ENCODE measurements around the gene DDIT4L. TPM values are rescaled to one million over a fixed set of nuclear protein-coding genes. Genes with fewer than 3 reads are reported as not detected.

Gene DDIT4L
- total and polyA plus RNA-seq, 2 of the 13 experiments (the other 11 are each of a cell fraction or from before 2014, with no cell fraction given) = not detected

- TF ChIP-seq, protein P1, sequence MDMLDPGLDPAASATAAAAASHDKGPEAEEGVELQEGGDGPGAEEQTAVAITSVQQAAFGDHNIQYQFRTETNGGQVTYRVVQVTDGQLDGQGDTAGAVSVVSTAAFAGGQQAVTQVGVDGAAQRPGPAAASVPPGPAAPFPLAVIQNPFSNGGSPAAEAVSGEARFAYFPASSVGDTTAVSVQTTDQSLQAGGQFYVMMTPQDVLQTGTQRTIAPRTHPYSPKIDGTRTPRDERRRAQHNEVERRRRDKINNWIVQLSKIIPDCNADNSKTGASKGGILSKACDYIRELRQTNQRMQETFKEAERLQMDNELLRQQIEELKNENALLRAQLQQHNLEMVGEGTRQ (IDR thresholded peaks at IDR 0.05; ENCODE audit: low read depth, low read length) = no peak
- TF ChIP-seq, protein P1 (CRISPR knock-in tag; IDR thresholded peaks at IDR 0.05; ENCODE audit: borderline replicate concordance) = no peak
- TF ChIP-seq ZNF672 (CRISPR knock-in tag; IDR thresholded peaks at IDR 0.05) (no peak), ZKSCAN8 (CRISPR knock-in tag; IDR thresholded peaks at IDR 0.05; ENCODE audit: borderline replicate concordance) (no peak), MBD4 (IDR thresholded peaks at IDR 0.05; ENCODE audit: borderline replicate concordance, low read length) (no peak), NR0B2 (CRISPR knock-in tag; IDR thresholded peaks at IDR 0.05) (no peak), ZBTB1 (CRISPR knock-in tag; IDR thresholded peaks at IDR 0.05; ENCODE audit: borderline replicate concordance) (no peak), REL (CRISPR knock-in tag; conservative IDR thresholded peaks at IDR 0.05) (no peak), JUN (CRISPR knock-in tag; IDR thresholded peaks at IDR 0.05) (no peak)
- Histone ChIP-seq H3K27ac (ENCODE audit: extremely low read length, insufficient read depth, low read length) (no peak overlapping the region), H3K36me3 (replicated peaks in 1 of 2; ENCODE audit: control insufficient read depth in 1 of 2, insufficient read depth in 2 of 2, low read length in 2 of 2) (no peaks in the 10 kb centered on the region), H3K4me3 (replicated peaks in 1 of 3; ENCODE audit: insufficient read depth in 1 of 3, low read depth in 2 of 3, low read length in 3 of 3) (no peak overlapping the region), H3K9ac (ENCODE audit: insufficient read depth, low read depth, low read length) (no peak overlapping the region), H3K9me3 (ENCODE audit: low read length) (peaks cover 12% of the 10 kb centered on the region), H3K27me3 (ENCODE audit: control insufficient read depth in 1 of 2, insufficient read depth in 2 of 2, low read length in 2 of 2) (no peaks in the 10 kb centered on the region; a peak in 1 of 5 replicates), H2AFZ (ENCODE audit: low read length) (no peak overlapping the region), H3K79me2 (ENCODE audit: insufficient read depth, low read length) (no peaks in the 10 kb centered on the region), H3K4me2 (ENCODE audit: low read depth, low read length) (no peak overlapping the region), H4K20me1 (ENCODE audit: insufficient read depth, low read length) (no peaks in the 10 kb centered on the region), H3K4me1 (ENCODE audit: insufficient read depth, low read length) (no peaks in the 10 kb centered on the region)
- intact Hi-C loops (cut with micrococcal nuclease; ENCODE audit: unreplicated experiment) = no loop called here
- ATAC-seq (no peak), FAIRE-seq (no peak), DNase-seq (ENCODE audit: low spot score) (no peak)
- WGBS (ENCODE audit: low lambda C conversion rate) = under 1% methylated on average over 8 of the region's 8 CpGs
- in situ Hi-C loops (cut with HindIII; ENCODE audit: extremely low pct_ligation_motif_present, low pct_unique_long_range_greater_than_20kb) = no loop called here
- ChIA-PET POLR2A (no interaction called here), CTCF (ENCODE audit: low intra/inter-chr PET ratio, low total read pairs) (no interaction called here)
- BruUV-seq (replicated peaks) = no TSS peak
Measured at GRCh38 chr4:100166297-100167039, 23.8 kb downstream of the DDIT4L start.
